PFSK-1 (cell line): ENCODE data around the gene ITPR3.

Experiments used
- POLR2AphosphoS5 ChIP-seq: IDR thresholded peaks from 2 replicates; pipeline ENCODE4 v1.6.1; 2012; ENCODE audit warnings: low read depth, mild to moderate bottlenecking, control low read depth, low read length, moderate library complexity
- SIN3A ChIP-seq: IDR thresholded peaks from 2 replicates; pipeline ENCODE4 v1.6.1; 2012; ENCODE audit warnings: mild to moderate bottlenecking, low read length, moderate library complexity, borderline replicate concordance; ENCODE audit not compliant: insufficient read depth
- TAF1 ChIP-seq: IDR thresholded peaks from 2 replicates; pipeline ENCODE4 v1.6.1; 2012; ENCODE audit warnings: low read length, control low read depth, borderline replicate concordance; ENCODE audit not compliant: insufficient read depth

- TF ChIP-seq TAF1 (no peak), SIN3A (no peak), POLR2AphosphoS5 (no peak)
Measured at GRCh38 chr6:33663727-33664449, 42.8 kb downstream of the ITPR3 start.
